ENCODE measurements around the gene CEPT1.

GRCh38 chr1:111157431-111157830 lies 17.4 kb downstream of the CEPT1 start:
- TF ChIP-seq CTCF (IDR thresholded peaks at IDR 0.05; ENCODE audit: low read depth, low read length) (no peak), EZH2phosphoT487 (IDR thresholded peaks at IDR 0.05; ENCODE audit: low read depth) (no peak)
